ENCODE results near the gene MMP25. TPM values are rescaled to one million over a fixed set of nuclear protein-coding genes. Genes with fewer than 3 reads are reported as not detected.

MMP25 gene
- total RNA-seq, 1 experiment from 2014 or later, result 0.67 TPM

- DNase-seq (ENCODE audit: low read depth, low spot score), result no peak
- Histone ChIP-seq H3K4me3 (ENCODE audit: low read depth in 2 of 2, low read length in 2 of 2) (no peak overlapping the region), H3K4me1 (ENCODE audit: control insufficient read depth, insufficient read depth, low read length) (peaks cover 26% of the 10 kb centered on the region), H3K9me3 (ENCODE audit: control insufficient read depth, insufficient read depth, low read depth, low read length) (no peaks in the 10 kb centered on the region), H3K27ac (ENCODE audit: low read length) (no peak overlapping the region), H3K27me3 (ENCODE audit: control insufficient read depth, insufficient read depth, low read length) (no peaks in the 10 kb centered on the region), H3K36me3 (ENCODE audit: control insufficient read depth, insufficient read depth, low read length) (no peaks in the 10 kb centered on the region)
- ChIA-PET CTCF (no interaction called here), POLR2A (no interaction called here)
- intact Hi-C loops (cut with micrococcal nuclease; ENCODE audit: unreplicated experiment), result no loop called here
- ATAC-seq, result no peak
- TF ChIP-seq TCF7L2 (IDR thresholded peaks at IDR 0.05; ENCODE audit: low read depth, low read length), result no peak
- TF ChIP-seq, protein P1, sequence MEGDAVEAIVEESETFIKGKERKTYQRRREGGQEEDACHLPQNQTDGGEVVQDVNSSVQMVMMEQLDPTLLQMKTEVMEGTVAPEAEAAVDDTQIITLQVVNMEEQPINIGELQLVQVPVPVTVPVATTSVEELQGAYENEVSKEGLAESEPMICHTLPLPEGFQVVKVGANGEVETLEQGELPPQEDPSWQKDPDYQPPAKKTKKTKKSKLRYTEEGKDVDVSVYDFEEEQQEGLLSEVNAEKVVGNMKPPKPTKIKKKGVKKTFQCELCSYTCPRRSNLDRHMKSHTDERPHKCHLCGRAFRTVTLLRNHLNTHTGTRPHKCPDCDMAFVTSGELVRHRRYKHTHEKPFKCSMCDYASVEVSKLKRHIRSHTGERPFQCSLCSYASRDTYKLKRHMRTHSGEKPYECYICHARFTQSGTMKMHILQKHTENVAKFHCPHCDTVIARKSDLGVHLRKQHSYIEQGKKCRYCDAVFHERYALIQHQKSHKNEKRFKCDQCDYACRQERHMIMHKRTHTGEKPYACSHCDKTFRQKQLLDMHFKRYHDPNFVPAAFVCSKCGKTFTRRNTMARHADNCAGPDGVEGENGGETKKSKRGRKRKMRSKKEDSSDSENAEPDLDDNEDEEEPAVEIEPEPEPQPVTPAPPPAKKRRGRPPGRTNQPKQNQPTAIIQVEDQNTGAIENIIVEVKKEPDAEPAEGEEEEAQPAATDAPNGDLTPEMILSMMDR (IDR thresholded peaks at IDR 0.05), result no peak
- no peak for TF ChIP-seq REST (IDR thresholded peaks at IDR 0.05; ENCODE audit: insufficient read depth in 1 of 2, low read depth in 2 of 2, low read length in 1 of 2)
- TF ChIP-seq POLR2AphosphoS5 (IDR thresholded peaks at IDR 0.05; ENCODE audit: low read depth, low read length), result no peak
- in situ Hi-C loops (cut with HindIII; ENCODE audit: low pct_unique_long_range_greater_than_20kb, low sequenced_read_pairs), result no loop called here
- BruUV-seq (replicated peaks), result no TSS peak
These were observed 34.1 kb upstream of the MMP25 start for GRCh38 chr16:3012246-3012645.

DNA sequence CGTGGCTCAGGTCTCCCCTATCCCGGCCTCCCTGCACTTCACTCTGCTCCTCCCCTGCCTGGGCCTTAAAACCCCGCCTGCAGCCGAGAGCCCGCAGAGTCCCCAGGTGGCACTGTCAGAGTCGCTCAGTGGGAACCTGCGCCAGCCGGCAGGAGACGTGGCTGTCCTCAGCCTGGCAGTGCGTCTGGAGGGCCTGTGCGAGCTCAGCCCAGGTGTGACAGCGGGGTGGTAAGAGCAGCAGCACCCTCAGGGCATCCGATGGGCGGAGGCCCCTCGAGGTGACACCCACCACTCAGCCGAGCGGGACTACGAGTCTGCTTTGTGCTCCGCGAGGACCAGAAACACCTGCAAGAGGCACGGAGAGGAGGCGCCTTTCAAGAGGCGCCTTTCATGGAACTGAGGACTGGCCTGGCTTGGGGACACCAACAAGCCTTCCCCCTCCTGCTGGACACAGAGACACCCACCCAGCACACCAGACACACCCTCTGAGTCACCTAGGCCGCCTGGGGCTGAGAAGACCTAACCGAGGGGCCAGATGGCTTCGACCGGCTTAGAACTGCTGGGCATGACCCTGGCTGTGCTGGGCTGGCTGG lies 33.4 kb upstream of the MMP25 start, which contains the start of gene CLDN9:
TSS of gene CLDN9 (plus strand) at position 96 of the 593 bp plus-strand sequence. CDS start at position 536, 440 bp downstream.
- BruUV-seq (replicated peaks), result no TSS peak
- H3K27ac ChIP-seq (ENCODE audit: low read length), result no peak within 1 kb of the TSS
- H3K4me3 ChIP-seq (ENCODE audit: low read depth in 2 of 2, low read length in 2 of 2), result no peak within 1 kb of the TSS
- ChIA-PET CTCF (no interaction called here), POLR2A (no interaction called here)
- H3K27me3 ChIP-seq (ENCODE audit: control insufficient read depth, insufficient read depth, low read length), result no peaks in the 10 kb centered on the region
- DNase-seq (ENCODE audit: low read depth, low spot score) (no peak), ATAC-seq (peak; percentile 47)
- peaks cover 19% of the 10 kb centered on the region for H3K4me1 ChIP-seq (ENCODE audit: control insufficient read depth, insufficient read depth, low read length)
- intact Hi-C loops (cut with micrococcal nuclease; ENCODE audit: unreplicated experiment) (no loop called here), in situ Hi-C loops (cut with HindIII; ENCODE audit: low pct_unique_long_range_greater_than_20kb, low sequenced_read_pairs) (no loop called here)
- H3K9me3 ChIP-seq (ENCODE audit: control insufficient read depth, insufficient read depth, low read depth, low read length), result no peaks in the 10 kb centered on the region
- no peaks in the 10 kb centered on the region for H3K36me3 ChIP-seq (ENCODE audit: control insufficient read depth, insufficient read depth, low read length)
- TF ChIP-seq, protein P1 (IDR thresholded peaks at IDR 0.05), result no peak
- TF ChIP-seq SIN3A (IDR thresholded peaks at IDR 0.05; ENCODE audit: borderline replicate concordance, insufficient read depth, low read depth, low read length), result no peak
- no peak for TF ChIP-seq POLR2AphosphoS5 (IDR thresholded peaks at IDR 0.05; ENCODE audit: low read depth, low read length)
- no peak for TF ChIP-seq TCF7L2 (IDR thresholded peaks at IDR 0.05; ENCODE audit: low read depth, low read length)
- TF ChIP-seq REST (IDR thresholded peaks at IDR 0.05; ENCODE audit: insufficient read depth in 1 of 2, low read depth in 2 of 2, low read length in 1 of 2), result no peak

All from Panc1 (cell line).